GM23338 (cell line): ENCODE measurements around the gene FASLG.

ENCODE experiments used
- EZH2phosphoT487 ChIP-seq: fragments of 200-600 bp; sonication (generic); IDR thresholded peaks from one replicate; pipeline ENCODE4 v1.8.1; 2018; ENCODE audit warnings: antibody characterized with exemption; ENCODE audit not compliant: unreplicated experiment
- TF ChIP-seq, protein P1 (sequence below), 2 experiments: fragments of 200-600 bp in 1 of 2; sonication (generic) in 1 of 2; conservative IDR thresholded peaks; 2 replicates each; pipeline versions ENCODE4 v1.5.1 to v1.6.1; 2016 to 2017; ENCODE audit warnings: antibody characterized with exemption in 2 of 2, low read depth in 2 of 2, mild to moderate bottlenecking in 2 of 2, moderate library complexity in 1 of 2
- TF ChIP-seq, protein P2 (sequence below): IDR thresholded peaks from one replicate; pipeline ENCODE4 v1.6.1; 2018; ENCODE audit warnings: antibody characterized with exemption; ENCODE audit not compliant: unreplicated experiment

DNA sequence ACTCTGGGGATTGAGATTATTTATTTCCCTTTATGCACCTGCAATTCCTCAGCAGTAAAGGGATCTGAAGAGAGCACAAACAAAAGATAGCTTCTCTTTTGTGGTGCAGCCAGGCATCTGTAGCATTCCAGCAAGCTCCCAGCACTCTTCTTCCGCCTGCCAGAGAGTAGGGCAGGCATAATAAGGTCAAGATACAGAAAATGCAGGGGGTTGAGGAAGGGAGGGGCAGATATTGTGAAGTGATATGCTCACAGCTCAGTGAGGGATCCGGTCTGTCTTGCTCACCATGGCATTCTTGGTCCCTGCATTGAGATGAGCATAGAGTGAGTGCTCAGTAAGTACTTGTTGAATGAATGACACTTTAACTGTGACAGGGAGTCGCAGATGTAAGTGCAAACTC lies 23.9 kb downstream of the FASLG start:
- no peak for TF ChIP-seq EZH2phosphoT487
- TF ChIP-seq, protein P1, sequence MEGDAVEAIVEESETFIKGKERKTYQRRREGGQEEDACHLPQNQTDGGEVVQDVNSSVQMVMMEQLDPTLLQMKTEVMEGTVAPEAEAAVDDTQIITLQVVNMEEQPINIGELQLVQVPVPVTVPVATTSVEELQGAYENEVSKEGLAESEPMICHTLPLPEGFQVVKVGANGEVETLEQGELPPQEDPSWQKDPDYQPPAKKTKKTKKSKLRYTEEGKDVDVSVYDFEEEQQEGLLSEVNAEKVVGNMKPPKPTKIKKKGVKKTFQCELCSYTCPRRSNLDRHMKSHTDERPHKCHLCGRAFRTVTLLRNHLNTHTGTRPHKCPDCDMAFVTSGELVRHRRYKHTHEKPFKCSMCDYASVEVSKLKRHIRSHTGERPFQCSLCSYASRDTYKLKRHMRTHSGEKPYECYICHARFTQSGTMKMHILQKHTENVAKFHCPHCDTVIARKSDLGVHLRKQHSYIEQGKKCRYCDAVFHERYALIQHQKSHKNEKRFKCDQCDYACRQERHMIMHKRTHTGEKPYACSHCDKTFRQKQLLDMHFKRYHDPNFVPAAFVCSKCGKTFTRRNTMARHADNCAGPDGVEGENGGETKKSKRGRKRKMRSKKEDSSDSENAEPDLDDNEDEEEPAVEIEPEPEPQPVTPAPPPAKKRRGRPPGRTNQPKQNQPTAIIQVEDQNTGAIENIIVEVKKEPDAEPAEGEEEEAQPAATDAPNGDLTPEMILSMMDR (conservative IDR thresholded peaks at IDR 0.05; ENCODE audit: low read depth in 2 of 2), result no peak
- TF ChIP-seq, protein P2, sequence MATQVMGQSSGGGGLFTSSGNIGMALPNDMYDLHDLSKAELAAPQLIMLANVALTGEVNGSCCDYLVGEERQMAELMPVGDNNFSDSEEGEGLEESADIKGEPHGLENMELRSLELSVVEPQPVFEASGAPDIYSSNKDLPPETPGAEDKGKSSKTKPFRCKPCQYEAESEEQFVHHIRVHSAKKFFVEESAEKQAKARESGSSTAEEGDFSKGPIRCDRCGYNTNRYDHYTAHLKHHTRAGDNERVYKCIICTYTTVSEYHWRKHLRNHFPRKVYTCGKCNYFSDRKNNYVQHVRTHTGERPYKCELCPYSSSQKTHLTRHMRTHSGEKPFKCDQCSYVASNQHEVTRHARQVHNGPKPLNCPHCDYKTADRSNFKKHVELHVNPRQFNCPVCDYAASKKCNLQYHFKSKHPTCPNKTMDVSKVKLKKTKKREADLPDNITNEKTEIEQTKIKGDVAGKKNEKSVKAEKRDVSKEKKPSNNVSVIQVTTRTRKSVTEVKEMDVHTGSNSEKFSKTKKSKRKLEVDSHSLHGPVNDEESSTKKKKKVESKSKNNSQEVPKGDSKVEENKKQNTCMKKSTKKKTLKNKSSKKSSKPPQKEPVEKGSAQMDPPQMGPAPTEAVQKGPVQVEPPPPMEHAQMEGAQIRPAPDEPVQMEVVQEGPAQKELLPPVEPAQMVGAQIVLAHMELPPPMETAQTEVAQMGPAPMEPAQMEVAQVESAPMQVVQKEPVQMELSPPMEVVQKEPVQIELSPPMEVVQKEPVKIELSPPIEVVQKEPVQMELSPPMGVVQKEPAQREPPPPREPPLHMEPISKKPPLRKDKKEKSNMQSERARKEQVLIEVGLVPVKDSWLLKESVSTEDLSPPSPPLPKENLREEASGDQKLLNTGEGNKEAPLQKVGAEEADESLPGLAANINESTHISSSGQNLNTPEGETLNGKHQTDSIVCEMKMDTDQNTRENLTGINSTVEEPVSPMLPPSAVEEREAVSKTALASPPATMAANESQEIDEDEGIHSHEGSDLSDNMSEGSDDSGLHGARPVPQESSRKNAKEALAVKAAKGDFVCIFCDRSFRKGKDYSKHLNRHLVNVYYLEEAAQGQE, result no peak
